ENCODE measurements around the gene UBAC2. TPM values are rescaled to one million over a fixed set of nuclear protein-coding genes. Genes with fewer than 3 reads are reported as not detected.
"Not testable (repeated sequence)": the region's sequence is repeated elsewhere in the genome, so short reads cannot be mapped to it uniquely, and the experiment has no call there.

UBAC2 gene
- total RNA-seq, 1 donor, result 36.9 TPM

DNA sequence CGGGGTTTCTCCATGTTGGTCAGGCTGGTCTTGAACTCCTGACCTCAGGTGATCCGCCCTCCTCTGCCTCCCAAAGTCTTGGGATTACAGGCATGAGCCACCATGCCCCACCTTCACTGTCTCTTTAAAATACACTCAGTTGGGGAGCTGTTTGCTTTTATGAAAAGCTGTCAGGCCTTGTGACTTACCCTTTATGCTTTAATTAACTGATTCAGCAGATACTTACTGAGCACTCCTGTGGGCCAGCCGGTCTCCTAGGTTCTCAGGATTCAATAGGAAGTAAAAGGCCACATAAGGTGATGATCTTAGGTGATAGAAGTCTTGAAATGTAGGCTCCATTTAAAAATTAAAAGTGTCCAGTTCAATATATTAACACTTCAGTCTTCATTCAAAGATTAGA, 7.5 kb downstream of the UBAC2 start:
- H2AFZ ChIP-seq (ENCODE audit: low read length), result no peak overlapping the region
- H3K27ac ChIP-seq (ENCODE audit: low read depth, low read length), result no peak overlapping the region
- H3K9me3 ChIP-seq (ENCODE audit: low read depth, low read length), result no peaks in the 10 kb centered on the region
- H3K36me3 ChIP-seq (ENCODE audit: insufficient read depth, low read length), result no peaks in the 10 kb centered on the region
- no peak overlapping the region for H3K4me2 ChIP-seq (ENCODE audit: insufficient read depth, low read length)
- no peaks in the 10 kb centered on the region for H3K4me1 ChIP-seq (ENCODE audit: insufficient read depth, low read length)
- peaks cover 92% of the 10 kb centered on the region for H3K79me2 ChIP-seq (ENCODE audit: insufficient read depth, low read length)
- no peaks in the 10 kb centered on the region for H3K27me3 ChIP-seq (ENCODE audit: insufficient read depth, low read length)
- DNase-seq (ENCODE audit: insufficient read length, low spot score, missing footprints), result peak; percentile 22
- H4K20me1 ChIP-seq (ENCODE audit: insufficient read depth, low read length), result peaks cover 70% of the 10 kb centered on the region
- no peak overlapping the region for H3K4me3 ChIP-seq (ENCODE audit: insufficient read depth, low read length)
- TF ChIP-seq, protein P1, sequence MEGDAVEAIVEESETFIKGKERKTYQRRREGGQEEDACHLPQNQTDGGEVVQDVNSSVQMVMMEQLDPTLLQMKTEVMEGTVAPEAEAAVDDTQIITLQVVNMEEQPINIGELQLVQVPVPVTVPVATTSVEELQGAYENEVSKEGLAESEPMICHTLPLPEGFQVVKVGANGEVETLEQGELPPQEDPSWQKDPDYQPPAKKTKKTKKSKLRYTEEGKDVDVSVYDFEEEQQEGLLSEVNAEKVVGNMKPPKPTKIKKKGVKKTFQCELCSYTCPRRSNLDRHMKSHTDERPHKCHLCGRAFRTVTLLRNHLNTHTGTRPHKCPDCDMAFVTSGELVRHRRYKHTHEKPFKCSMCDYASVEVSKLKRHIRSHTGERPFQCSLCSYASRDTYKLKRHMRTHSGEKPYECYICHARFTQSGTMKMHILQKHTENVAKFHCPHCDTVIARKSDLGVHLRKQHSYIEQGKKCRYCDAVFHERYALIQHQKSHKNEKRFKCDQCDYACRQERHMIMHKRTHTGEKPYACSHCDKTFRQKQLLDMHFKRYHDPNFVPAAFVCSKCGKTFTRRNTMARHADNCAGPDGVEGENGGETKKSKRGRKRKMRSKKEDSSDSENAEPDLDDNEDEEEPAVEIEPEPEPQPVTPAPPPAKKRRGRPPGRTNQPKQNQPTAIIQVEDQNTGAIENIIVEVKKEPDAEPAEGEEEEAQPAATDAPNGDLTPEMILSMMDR (IDR thresholded peaks at IDR 0.05; ENCODE audit: extremely low read depth, low read depth, low read length), result no peak

DNA sequence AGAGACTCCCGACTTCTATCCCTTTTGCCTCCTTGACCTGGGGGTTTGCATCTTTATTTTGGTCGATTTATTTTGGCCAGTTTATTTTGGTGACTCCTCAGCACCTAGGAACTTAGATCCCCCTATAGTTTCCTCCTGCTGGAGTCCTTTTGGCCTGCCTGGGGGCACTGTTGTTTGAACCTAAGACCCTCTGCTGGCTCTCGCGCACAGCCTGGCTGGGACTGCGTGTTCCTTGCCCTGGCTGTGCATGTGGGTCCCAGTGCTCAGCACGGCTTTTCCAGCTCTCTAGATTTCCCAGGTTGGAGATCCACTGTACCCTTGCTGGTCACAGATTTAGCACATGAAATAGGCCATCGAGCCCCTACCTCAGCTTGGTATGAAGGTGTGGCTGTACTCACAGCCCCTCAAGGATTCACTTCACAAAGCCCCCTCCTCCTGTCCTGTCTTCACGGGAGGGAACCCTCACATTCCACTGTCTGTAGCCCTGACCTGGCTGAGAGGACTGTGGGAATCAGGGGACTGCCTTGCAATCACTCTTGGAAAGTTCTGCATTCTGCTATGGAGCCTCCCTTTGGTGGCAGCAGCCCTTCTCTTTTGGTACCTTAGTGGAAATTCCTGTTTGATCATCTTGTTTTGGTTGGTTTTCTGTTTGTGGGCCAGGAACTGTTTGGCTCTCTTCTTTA, 8.3 kb downstream of the UBAC2 start:
- TF ChIP-seq, protein P1 (IDR thresholded peaks at IDR 0.05; ENCODE audit: extremely low read depth, low read depth, low read length), result no peak
- Histone ChIP-seq H3K4me2 (ENCODE audit: insufficient read depth, low read length) (no peak overlapping the region), H4K20me1 (ENCODE audit: insufficient read depth, low read length) (peaks cover 64% of the 10 kb centered on the region), H3K36me3 (ENCODE audit: insufficient read depth, low read length) (no peaks in the 10 kb centered on the region), H3K27ac (ENCODE audit: low read depth, low read length) (no peak overlapping the region), H3K79me2 (ENCODE audit: insufficient read depth, low read length) (peaks cover 89% of the 10 kb centered on the region), H3K4me3 (ENCODE audit: insufficient read depth, low read length) (no peak overlapping the region), H2AFZ (ENCODE audit: low read length) (no peak overlapping the region), H3K9me3 (ENCODE audit: low read depth, low read length) (no peaks in the 10 kb centered on the region), H3K27me3 (ENCODE audit: insufficient read depth, low read length) (no peaks in the 10 kb centered on the region), H3K4me1 (ENCODE audit: insufficient read depth, low read length) (no peaks in the 10 kb centered on the region)
- DNase-seq (ENCODE audit: insufficient read length, low spot score, missing footprints), result no peak

GRCh38 chr13:99210627-99211026, 10.0 kb downstream of the UBAC2 start:
- Histone ChIP-seq H4K20me1 (ENCODE audit: insufficient read depth, low read length) (peaks cover 64% of the 10 kb centered on the region), H3K79me2 (ENCODE audit: insufficient read depth, low read length) (peaks cover 89% of the 10 kb centered on the region)
- not testable (repeated sequence) for H3K36me3 ChIP-seq (ENCODE audit: insufficient read depth, low read length); H3K4me2 ChIP-seq (ENCODE audit: insufficient read depth, low read length); H3K27me3 ChIP-seq (ENCODE audit: insufficient read depth, low read length); H3K27ac ChIP-seq (ENCODE audit: low read depth, low read length); H3K4me3 ChIP-seq (ENCODE audit: insufficient read depth, low read length); H2AFZ ChIP-seq (ENCODE audit: low read length); H3K4me1 ChIP-seq (ENCODE audit: insufficient read depth, low read length); H3K9me3 ChIP-seq (ENCODE audit: low read depth, low read length)
- DNase-seq (ENCODE audit: insufficient read length, low spot score, missing footprints), result peak; percentile 15

GRCh38 chr13:99211421-99212035, 10.9 kb downstream of the UBAC2 start:
- no peak overlapping the region for H3K27ac ChIP-seq (ENCODE audit: low read depth, low read length)
- no peaks in the 10 kb centered on the region for H3K36me3 ChIP-seq (ENCODE audit: insufficient read depth, low read length)
- peaks cover 55% of the 10 kb centered on the region for H4K20me1 ChIP-seq (ENCODE audit: insufficient read depth, low read length)
- no peak overlapping the region for H3K4me3 ChIP-seq (ENCODE audit: insufficient read depth, low read length)
- TF ChIP-seq, protein P1 (IDR thresholded peaks at IDR 0.05; ENCODE audit: extremely low read depth, low read depth, low read length), result no peak
- DNase-seq (ENCODE audit: insufficient read length, low spot score, missing footprints), result no peak
- no peak overlapping the region for H3K4me2 ChIP-seq (ENCODE audit: insufficient read depth, low read length)
- H3K27me3 ChIP-seq (ENCODE audit: insufficient read depth, low read length), result no peaks in the 10 kb centered on the region
- H3K9me3 ChIP-seq (ENCODE audit: low read depth, low read length), result no peaks in the 10 kb centered on the region
- peaks cover 86% of the 10 kb centered on the region for H3K79me2 ChIP-seq (ENCODE audit: insufficient read depth, low read length)
- no peaks in the 10 kb centered on the region for H3K4me1 ChIP-seq (ENCODE audit: insufficient read depth, low read length)
- H2AFZ ChIP-seq (ENCODE audit: low read length), result no peak overlapping the region

Measured in osteoblast (primary cell).